Measurements from ENCODE around the gene GARNL3.

Gene GARNL3

DNA sequence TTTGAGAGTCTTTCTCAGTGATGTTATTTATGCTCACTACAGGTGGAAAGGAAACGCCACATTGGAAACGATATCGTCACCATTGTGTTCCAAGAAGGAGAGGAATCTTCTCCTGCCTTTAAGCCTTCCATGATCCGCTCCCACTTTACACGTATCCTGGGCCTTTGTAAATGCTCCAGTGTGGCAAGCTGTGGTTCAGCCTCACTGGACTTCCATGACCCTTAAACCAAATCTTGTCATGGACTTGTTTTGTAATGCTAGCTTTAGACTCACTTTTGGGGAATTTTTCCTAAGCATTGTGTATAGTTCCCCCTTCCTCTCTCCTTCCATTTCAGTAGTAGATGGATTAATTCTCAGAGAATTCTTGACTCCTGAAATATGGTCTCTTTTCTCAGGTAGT lies 71.5 kb downstream of the GARNL3 start:
- TF ChIP-seq, protein P1, sequence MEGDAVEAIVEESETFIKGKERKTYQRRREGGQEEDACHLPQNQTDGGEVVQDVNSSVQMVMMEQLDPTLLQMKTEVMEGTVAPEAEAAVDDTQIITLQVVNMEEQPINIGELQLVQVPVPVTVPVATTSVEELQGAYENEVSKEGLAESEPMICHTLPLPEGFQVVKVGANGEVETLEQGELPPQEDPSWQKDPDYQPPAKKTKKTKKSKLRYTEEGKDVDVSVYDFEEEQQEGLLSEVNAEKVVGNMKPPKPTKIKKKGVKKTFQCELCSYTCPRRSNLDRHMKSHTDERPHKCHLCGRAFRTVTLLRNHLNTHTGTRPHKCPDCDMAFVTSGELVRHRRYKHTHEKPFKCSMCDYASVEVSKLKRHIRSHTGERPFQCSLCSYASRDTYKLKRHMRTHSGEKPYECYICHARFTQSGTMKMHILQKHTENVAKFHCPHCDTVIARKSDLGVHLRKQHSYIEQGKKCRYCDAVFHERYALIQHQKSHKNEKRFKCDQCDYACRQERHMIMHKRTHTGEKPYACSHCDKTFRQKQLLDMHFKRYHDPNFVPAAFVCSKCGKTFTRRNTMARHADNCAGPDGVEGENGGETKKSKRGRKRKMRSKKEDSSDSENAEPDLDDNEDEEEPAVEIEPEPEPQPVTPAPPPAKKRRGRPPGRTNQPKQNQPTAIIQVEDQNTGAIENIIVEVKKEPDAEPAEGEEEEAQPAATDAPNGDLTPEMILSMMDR (conservative IDR thresholded peaks at IDR 0.05; ENCODE audit: low read depth) = no peak
- POLR2A ChIA-PET (ENCODE audit: low non-redundant PET) = no interaction called here
- DNase-seq (ENCODE audit: low spot score) = no peak
- peak overlapping the region; percentile 89 for H3K27ac ChIP-seq
- CTCF ChIA-PET = interaction anchor here (0.7 to 1.4 kb wide), 3 partner anchors 8 to 12 kb away, joined by 3 to 4 read pairs (median 4); no protein-coding TSS in a partner anchor

DNA sequence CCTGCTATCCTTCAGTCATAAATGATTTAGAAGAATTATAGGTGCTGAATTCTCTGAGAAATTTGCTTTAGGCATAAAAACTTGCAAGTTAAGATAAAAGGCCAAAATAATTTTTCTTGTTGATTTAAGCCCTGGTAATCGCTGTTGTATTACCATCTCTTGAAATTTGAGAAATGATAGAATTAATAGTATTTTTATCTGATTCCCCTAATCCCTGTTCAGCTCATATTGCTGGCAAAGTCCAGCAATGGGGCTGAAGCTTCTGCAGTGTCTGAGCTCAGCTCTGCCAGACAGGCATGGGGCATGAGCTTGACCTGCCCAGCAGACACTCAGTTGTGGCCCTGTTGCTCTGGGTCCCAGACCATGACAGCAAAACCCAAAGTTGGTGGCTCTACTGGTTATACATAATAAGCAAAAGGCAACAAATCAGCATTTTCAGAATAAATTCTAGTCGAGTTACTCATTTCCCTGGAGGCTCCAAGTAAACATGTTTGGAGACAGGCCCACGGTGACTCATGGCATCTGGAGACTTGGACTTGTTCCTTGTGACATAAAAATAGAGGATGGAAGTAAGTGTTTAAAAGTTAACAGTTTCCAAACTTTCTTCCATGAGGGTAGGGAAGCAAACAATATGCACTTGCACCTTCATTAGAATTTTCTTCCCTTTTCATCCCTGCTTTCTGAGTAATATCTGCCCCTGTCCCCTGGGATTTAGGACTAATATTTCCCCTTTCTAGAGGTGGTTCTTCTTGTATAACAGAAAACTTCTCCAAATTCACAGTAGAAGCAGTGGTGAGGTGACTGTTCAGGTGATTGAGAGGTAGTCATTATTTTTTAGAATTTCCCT lies 72.2 kb downstream of the GARNL3 start:
- DNase-seq (ENCODE audit: low spot score) = peak; percentile 92
- TF ChIP-seq, protein P1 (conservative IDR thresholded peaks at IDR 0.05; ENCODE audit: low read depth) = no peak
- ChIA-PET CTCF (interaction anchor here (0.6 to 1.4 kb wide), 6 partner anchors 8 to 396 kb away, joined by 3 to 7 read pairs (median 4); no protein-coding TSS in a partner anchor), POLR2A (ENCODE audit: low non-redundant PET) (no interaction called here)
- H3K27ac ChIP-seq = peak overlapping the region; percentile 89

DNA sequence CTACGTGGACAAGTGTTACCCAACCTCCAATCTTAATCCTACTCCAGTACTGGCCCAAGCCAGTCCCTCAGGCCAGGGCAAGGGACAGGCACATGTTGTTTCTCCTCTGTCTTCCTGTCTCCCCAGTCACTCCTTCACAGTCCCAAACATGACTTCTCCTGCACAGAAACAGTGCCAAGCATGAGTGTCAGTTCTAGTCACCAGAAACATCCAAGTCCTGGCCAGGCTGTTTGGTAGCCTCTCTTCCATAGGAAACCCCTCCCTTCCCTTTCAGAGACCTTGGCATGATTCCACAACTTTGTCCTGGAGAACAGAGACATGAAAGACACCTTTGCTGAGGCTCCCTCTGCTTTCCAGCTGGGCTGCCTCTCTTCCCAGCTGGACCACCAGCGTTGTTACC lies 76.1 kb downstream of the GARNL3 start:
- TF ChIP-seq, protein P1 (conservative IDR thresholded peaks at IDR 0.05; ENCODE audit: low read depth) = no peak
- no peak for DNase-seq (ENCODE audit: low spot score)
- peak overlapping the region; percentile 64 for H3K27ac ChIP-seq
- CTCF ChIA-PET = interaction anchor here (0.6 to 0.7 kb wide), 2 partner anchors 39 to 71 kb away, joined by 3 to 5 read pairs; no protein-coding TSS in a partner anchor
- POLR2A ChIA-PET (ENCODE audit: low non-redundant PET) = no interaction called here

DNA sequence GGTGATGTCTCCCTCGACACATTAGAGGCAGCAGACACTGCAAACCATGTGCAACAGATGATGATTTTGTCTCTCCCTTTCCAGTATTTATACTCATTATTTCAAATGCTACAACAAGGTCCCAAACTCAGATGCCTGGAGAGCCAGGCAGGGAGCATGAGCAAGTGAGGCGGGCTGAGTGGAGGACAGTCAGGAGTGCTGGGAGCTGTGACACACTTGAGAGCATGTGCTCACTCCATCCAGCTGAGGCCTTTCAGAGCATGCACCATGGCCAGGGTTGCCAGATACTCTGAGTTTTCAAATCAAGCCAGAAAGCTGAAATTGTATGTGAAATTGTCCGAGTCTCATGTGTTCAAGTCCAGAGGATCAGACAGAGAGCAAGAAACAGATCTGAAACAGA lies 76.6 kb downstream of the GARNL3 start:
- peak overlapping the region; percentile 64 for H3K27ac ChIP-seq
- POLR2A ChIA-PET (ENCODE audit: low non-redundant PET) = no interaction called here
- CTCF ChIA-PET = interaction anchor here (0.7 kb wide), 1 partner anchor 39 kb away, joined by 3 read pairs; no protein-coding TSS in a partner anchor
- TF ChIP-seq, protein P1 (conservative IDR thresholded peaks at IDR 0.05; ENCODE audit: low read depth) = no peak
- DNase-seq (ENCODE audit: low spot score) = no peak

DNA sequence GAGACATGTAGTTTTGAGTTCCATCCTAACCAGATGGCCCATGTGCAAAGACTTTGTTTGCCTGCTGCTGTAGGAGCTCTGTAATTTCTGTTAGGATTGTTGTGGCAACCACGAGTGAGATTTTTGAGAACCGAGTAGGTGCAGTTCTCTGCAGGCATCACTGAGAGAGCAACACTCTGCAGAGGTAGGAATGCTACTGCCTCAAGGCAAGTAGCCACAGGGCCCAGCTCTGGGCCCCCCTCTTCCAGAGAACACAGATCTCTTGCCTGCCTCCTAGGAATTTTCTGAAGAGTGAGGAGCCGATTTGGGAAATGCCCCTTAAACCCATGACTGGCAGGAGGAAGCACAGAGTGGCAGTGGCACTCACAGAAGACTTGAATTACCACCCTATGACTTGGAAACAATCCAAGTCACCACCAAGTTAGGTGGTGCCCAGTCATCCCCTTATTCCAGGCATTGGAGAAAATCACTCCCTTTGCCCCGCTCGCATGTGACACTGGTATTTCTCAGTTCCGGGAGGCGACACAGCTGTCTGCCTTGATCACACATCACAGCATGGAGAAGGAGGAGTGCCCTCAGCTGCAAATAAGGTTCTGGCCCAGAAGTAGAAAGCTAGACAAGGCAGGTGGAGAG lies 79.9 kb downstream of the GARNL3 start:
- TF ChIP-seq, protein P1 (conservative IDR thresholded peaks at IDR 0.05; ENCODE audit: low read depth) = no peak
- DNase-seq (ENCODE audit: low spot score) = no peak
- CTCF ChIA-PET = interaction anchor here (0.6 to 1.0 kb wide), 3 partner anchors 8 to 1781 kb away, joined by 3 read pairs; no protein-coding TSS in a partner anchor
- POLR2A ChIA-PET (ENCODE audit: low non-redundant PET) = no interaction called here
- H3K27ac ChIP-seq = no peak overlapping the region

DNA sequence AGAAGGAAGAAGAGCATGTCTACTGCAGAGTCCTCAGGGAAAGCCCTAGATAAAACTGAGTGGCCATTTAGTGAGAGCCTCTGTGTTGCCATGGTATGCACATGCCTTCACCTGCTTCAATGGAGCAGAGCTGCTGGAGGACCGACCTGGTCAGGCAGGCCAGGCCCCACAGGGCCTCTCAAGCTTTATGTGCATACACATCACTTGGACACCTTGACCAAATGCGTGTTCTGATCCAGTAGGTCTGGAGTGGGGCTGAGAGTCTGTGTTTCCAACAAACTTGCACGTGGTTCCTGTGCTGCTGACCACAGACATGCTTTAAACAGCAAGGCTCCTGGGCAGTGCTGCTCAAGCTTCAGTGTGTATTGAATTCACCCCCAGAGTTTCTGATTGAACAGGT lies 81.0 kb downstream of the GARNL3 start:
- DNase-seq (ENCODE audit: low spot score) = no peak
- TF ChIP-seq, protein P1 (conservative IDR thresholded peaks at IDR 0.05; ENCODE audit: low read depth) = no peak
- ChIA-PET POLR2A (ENCODE audit: low non-redundant PET) (no interaction called here), CTCF (interaction anchor here (0.6 to 1.0 kb wide), 3 partner anchors 9 to 401 kb away, joined by 3 read pairs; no protein-coding TSS in a partner anchor)
- H3K27ac ChIP-seq = no peak overlapping the region

All from RWPE1 (cell line).